ENCODE measurements around the gene PRSS23.

Gene PRSS23

DNA sequence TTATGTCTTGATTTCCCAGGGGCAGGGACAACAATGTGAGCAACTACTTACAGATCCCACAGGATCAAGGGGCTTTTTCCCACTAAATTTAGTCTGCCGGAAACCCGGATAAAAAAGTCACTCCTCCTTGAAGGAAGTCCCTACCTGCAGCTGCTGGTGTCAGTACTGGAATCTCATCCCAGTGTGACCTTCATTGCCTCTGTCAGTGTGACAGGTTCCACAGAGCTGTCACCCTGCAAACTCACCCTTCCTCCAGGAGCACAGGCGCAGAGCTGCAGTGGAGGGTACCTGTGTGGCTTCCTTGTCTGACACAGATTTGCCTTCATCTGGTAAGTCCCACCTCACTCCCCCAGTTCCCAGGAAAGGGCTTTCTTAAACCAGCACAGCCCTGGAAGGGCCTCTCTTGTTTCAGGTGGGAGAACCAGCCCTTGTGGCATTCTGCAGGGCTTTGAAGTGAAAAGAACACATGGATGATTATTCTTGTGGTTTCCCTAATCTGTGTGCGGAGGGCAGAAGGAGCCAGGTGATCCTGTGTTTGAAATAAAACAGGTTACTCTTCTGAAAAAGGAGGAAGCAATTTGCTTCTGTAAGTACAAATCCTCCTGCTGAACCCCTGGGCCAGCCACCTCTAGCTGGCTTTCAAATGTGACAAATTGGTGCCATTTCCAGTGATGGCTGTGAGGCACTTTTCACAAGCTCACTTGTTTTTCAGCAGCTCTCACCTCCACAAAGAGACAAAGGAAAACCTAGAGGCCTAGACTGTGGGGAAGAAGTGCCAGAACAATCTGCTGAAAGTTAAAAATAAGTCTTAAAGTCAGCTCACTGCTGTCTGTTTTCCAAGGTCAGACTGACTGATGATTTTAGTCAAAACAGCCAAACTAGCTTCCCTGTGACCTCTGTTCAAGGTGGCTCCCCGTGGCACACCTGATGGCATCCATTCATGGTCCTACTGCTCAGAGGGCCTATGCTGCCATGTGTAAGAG, 9.2 kb upstream of the PRSS23 start:
- no peak for DNase-seq (ENCODE audit: low spot score)

DNA sequence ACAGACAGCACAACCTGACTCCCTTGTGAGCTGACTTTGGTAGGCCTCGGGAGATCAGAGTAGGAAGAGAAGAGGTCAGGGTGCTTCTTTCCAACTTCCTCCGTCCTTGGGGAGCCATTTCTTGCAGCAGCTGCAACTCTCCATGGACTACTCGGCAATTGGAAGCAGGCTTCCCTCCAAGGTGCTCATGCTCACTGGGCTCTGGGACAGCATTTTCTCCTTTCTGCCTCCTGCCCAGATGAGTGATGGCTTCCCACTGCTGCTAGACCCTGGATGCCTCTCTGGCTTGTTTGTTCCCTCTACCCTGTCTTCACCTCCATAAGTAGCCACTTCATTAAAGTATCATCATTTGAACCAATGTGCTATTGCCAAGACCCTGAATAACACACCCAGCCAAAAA, 8.2 kb upstream of the PRSS23 start:
- TF ChIP-seq, protein P1, sequence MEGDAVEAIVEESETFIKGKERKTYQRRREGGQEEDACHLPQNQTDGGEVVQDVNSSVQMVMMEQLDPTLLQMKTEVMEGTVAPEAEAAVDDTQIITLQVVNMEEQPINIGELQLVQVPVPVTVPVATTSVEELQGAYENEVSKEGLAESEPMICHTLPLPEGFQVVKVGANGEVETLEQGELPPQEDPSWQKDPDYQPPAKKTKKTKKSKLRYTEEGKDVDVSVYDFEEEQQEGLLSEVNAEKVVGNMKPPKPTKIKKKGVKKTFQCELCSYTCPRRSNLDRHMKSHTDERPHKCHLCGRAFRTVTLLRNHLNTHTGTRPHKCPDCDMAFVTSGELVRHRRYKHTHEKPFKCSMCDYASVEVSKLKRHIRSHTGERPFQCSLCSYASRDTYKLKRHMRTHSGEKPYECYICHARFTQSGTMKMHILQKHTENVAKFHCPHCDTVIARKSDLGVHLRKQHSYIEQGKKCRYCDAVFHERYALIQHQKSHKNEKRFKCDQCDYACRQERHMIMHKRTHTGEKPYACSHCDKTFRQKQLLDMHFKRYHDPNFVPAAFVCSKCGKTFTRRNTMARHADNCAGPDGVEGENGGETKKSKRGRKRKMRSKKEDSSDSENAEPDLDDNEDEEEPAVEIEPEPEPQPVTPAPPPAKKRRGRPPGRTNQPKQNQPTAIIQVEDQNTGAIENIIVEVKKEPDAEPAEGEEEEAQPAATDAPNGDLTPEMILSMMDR (IDR thresholded peaks at IDR 0.05; ENCODE audit: extremely low read depth, missing control alignments): no peak
- no peak for DNase-seq (ENCODE audit: low spot score)

More for the DNA sequence above, 9.2 kb upstream of the PRSS23 start:
- TF ChIP-seq, protein P1 (IDR thresholded peaks at IDR 0.05; ENCODE audit: extremely low read depth, missing control alignments): no peak

DNA sequence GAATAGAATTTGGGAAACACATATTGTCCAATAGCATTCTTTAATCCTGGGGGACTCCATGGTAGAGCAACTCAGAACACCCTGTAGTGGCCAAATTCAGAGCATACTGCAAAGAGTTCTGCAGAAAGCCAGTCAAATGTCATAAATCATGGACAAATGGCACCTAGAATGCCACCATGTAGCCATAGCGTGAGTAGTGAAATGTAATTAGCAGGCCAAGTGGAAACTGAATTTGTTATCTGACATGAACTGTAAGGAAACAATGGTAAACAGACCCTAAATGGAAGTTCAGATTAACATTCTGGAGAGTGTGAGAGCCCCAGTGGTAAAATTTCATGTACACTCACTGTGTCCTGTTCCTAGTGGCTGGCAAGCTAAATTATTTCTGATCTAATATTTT, 7.0 kb upstream of the PRSS23 start:
- TF ChIP-seq, protein P1 (IDR thresholded peaks at IDR 0.05; ENCODE audit: extremely low read depth, missing control alignments): no peak
- DNase-seq (ENCODE audit: low spot score): no peak

DNA sequence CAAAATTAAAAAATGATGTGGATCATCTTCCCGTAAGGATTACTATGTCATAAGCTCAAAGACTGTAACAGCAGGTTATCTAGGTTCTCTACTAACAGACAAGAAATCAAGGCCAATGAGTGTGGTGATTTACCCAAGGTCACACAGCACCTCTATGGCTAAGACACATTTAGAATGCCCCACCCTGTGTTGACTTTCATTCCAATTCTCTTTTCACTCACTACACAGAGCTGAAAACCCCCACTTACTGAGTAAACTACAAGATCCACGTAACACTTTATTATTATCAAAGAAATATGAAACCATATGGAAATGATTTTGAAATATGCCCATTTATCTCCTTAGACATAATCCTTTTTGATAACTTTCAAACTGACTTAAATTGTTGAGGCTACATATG, 4.8 kb upstream of the PRSS23 start:
- no peak for DNase-seq (ENCODE audit: low spot score)
- TF ChIP-seq, protein P1 (IDR thresholded peaks at IDR 0.05; ENCODE audit: extremely low read depth, missing control alignments): no peak

DNA sequence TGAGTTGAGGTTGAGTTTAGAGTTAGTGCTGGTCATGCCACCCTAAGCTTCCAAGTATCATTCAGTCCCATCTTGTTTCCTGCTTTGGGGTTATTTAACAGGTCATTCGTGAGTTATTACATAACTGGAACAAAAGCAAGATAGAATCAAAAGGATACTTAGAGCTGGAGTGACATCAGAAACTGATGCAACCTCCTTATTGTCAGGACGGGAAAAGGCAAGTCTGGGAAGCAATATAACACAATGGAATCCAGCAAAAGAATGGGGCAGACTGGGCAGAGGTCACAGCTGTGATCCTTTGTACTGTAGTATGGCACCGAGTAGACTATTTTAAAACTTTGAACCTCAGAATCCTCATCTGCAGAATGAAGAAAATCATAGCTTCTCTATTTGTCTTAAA, 4.4 kb upstream of the PRSS23 start:
- no peak for DNase-seq (ENCODE audit: low spot score)
- TF ChIP-seq, protein P1 (IDR thresholded peaks at IDR 0.05; ENCODE audit: extremely low read depth, missing control alignments): no peak

DNA sequence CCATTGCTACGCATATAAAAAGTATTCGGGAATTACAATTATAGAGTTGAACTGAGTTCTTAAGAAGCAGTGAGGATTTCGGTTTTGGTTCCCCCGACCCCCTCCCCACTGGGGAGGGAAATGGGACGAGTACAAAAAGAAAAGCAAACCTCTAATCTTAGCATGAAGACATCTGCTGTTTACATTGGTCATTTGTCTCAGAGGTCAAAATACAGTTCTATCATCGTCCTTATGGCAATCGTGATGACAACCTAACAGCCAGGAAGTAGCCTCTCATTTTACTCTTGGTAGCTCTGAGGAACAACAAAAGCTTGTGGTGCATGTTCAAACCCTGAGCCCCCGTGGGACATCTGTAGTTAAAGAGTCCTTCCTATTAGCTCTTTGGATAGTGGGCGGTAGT, 3.2 kb upstream of the PRSS23 start:
- TF ChIP-seq, protein P1 (IDR thresholded peaks at IDR 0.05; ENCODE audit: extremely low read depth, missing control alignments): no peak
- DNase-seq (ENCODE audit: low spot score): no peak

DNA sequence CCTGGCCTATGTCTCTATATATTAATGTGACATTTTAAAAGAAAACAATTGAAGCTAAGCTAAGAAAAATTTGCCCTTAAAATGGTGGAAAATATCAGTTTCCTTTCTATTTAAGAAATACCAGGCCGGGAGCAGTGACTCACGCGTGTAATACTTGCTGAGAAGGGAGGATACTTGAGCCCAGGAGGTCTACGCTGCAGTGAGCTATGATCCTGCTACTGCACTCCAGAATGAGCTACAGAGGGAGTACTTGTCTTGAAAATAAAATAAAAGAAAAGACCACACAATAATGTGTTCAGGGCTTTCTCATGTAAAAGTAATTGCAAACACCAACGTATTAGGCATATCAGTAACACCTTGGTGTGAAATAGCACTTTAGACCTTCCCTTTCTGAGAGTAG, 1.4 kb upstream of the PRSS23 start:
- no peak for DNase-seq (ENCODE audit: low spot score)
- TF ChIP-seq, protein P1 (IDR thresholded peaks at IDR 0.05; ENCODE audit: extremely low read depth, missing control alignments): no peak
